Ectodermal cell (in vitro differentiated cells): ENCODE results near the gene NEGR1.

Experiments used
- H3K27ac ChIP-seq: 2 replicates; pipeline ENCODE4 v1.7.0; 2013; ENCODE audit warnings: mild to moderate bottlenecking, low read depth, low read length; ENCODE audit not compliant: insufficient read depth, poor library complexity, severe bottlenecking
- H3K27me3 ChIP-seq: 2 replicates; pipeline ENCODE4 v1.7.0; 2013; ENCODE audit warnings: mild to moderate bottlenecking, low read length; ENCODE audit not compliant: insufficient read depth, control insufficient read depth, poor library complexity, severe bottlenecking
- H3K36me3 ChIP-seq: one replicate; pipeline ENCODE4 v1.7.0; 2013; ENCODE audit warnings: low read length; ENCODE audit not compliant: control insufficient read depth, insufficient read depth
- H3K4me1 ChIP-seq: one replicate; pipeline ENCODE4 v1.7.0; 2013; ENCODE audit warnings: low read length; ENCODE audit not compliant: control insufficient read depth, insufficient read depth
- H3K4me3 ChIP-seq: 2 replicates; pipeline ENCODE4 v1.7.0; 2013; ENCODE audit warnings: low read depth, low read length, control low read depth; ENCODE audit not compliant: insufficient read depth
- H3K9me3 ChIP-seq: 2 replicates; pipeline ENCODE4 v1.7.0; 2013; ENCODE audit warnings: mild to moderate bottlenecking, low read length, moderate library complexity; ENCODE audit not compliant: control insufficient read depth
- WGBS, 2 experiments: methylation state at CpG; one replicate each; pipeline ENCODE4 v1.1.7; 2013; ENCODE audit warnings: missing lambda C conversion rate in 2 of 2; 5-methylcytosine and 5-hydroxymethylcytosine counted together

Gene NEGR1

DNA sequence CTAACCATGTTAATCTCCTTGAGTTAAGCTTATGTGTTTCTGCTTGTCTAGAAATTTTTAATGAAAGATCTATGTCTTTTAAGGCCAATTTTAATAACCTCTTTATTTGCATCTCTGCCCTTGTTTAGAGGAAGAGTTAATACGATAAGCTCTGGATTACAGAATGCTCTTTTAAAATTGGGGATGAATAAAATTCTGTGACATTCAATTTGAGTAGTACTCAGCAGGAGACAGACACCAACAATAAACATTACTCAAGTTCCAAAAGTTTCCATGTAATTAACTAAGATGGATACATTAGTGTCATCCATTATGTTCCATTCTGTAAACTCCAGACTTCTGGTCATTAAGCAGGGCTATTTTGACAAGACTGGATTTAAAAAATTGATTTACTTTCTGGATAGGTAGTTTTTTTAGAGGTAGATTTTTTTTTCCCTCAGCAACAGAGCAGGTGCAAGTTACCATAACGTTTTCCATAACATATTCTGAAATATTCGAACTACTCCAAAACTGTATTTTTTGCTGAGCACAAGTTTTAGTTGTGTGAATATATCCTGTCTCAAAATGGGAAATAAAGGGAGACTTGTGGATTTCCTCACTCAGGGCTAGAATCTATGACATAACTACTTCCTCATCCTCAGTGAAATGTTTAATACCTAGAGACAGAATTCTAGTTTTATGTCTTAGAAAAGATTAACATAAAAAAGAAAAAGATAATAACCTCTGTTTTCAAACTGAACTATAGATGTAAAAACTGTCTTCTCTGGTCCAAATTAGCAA, 221.7 kb downstream of the NEGR1 start:
- Histone ChIP-seq H3K27ac (no peak overlapping the region), H3K4me1 (no peaks in the 10 kb centered on the region), H3K27me3 (no peaks in the 10 kb centered on the region), H3K9me3 (no peaks in the 10 kb centered on the region), H3K36me3 (no peaks in the 10 kb centered on the region), H3K4me3 (no peak overlapping the region)
- WGBS, 2 experiments: 100% methylated on average over 1 of the region's 3 CpGs; no CpG with 5 or more reads in 1 of the 2 experiments

DNA sequence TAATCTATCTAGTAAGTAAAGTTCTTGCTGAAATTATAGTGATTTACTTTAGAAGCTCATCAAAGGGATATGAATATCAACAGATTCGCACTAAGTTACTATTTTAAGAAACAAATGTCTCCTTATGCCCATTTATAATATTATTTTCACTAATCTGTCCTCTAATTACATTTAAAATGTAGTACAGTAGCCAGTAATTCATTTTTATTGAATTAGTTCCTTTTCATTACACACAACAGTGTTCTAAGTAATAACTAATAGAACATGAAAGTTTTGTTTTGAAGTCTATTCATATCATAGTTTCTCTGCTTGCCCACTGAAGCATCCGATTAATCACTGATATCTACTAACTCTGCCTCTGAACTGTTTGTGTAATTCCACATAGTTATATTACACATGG, 225.8 kb downstream of the NEGR1 start:
- WGBS, 2 experiments: 95 to 96% methylated on average over 1 to 2 of the region's 2 CpGs
- no peaks in the 10 kb centered on the region for H3K27me3 ChIP-seq
- H3K4me3 ChIP-seq: no peak overlapping the region
- H3K27ac ChIP-seq: no peak overlapping the region
- no peaks in the 10 kb centered on the region for H3K36me3 ChIP-seq
- no peaks in the 10 kb centered on the region for H3K4me1 ChIP-seq
- no peaks in the 10 kb centered on the region for H3K9me3 ChIP-seq

DNA sequence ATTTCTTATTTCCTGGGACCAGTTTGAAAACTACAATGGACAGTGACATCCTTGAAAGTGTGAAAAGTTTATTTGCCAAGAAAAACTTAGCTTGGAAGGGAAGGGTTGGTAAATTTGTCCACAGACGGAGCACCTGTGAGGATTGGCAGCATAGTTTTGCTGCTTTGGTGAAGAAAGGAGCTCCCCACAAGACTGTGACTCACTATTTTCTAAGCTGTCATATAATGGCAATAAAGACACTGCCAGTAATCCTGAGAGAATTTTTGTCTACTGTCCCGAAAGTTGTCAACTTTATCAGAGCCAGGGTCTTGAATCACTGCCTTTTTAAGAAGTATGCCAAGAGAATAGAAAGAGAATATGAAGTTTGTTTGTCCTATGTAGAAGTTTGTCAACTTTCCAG, 230.8 kb downstream of the NEGR1 start:
- Histone ChIP-seq H3K36me3 (no peaks in the 10 kb centered on the region), H3K4me3 (no peak overlapping the region), H3K9me3 (no peaks in the 10 kb centered on the region), H3K27me3 (no peaks in the 10 kb centered on the region), H3K4me1 (no peaks in the 10 kb centered on the region), H3K27ac (no peak overlapping the region)
- 85 to 95% methylated on average over 2 of the region's 2 CpGs for WGBS, 2 experiments

DNA sequence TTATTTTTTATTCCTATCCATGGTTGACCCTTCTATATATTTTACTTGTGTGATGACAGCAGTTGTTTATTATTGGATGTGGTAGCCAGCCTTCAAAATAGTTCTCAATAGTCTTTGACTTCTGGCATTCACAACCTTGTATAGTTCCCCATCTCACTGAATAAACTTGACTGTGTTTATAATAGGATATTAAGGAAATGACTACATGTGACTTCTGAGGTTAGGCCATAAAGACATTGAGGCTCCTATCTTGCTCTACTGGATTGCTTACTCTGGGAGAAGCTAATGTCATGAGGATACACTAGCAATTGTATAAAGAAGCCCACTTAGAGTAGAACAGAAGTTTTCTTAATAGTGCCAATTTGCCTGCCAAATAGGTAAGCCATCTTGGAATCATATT, 231.8 kb downstream of the NEGR1 start:
- Histone ChIP-seq H3K9me3 (no peaks in the 10 kb centered on the region), H3K27me3 (no peaks in the 10 kb centered on the region)

GRCh38 chr1:72037745-72038343, 244.5 kb downstream of the NEGR1 start:
- 65 to 74% methylated on average over 2 to 3 of the region's 3 CpGs for WGBS, 2 experiments
- Histone ChIP-seq H3K4me1 (no peaks in the 10 kb centered on the region), H3K9me3 (no peaks in the 10 kb centered on the region), H3K27ac (no peak overlapping the region), H3K36me3 (no peaks in the 10 kb centered on the region), H3K27me3 (no peaks in the 10 kb centered on the region), H3K4me3 (no peak overlapping the region)

More for the DNA sequence above, 231.8 kb downstream of the NEGR1 start:
- Histone ChIP-seq H3K36me3 (no peaks in the 10 kb centered on the region), H3K27ac (no peak overlapping the region), H3K4me1 (no peaks in the 10 kb centered on the region), H3K4me3 (no peak overlapping the region)

GRCh38 chr1:72034827-72035226, 247.5 kb downstream of the NEGR1 start:
- Histone ChIP-seq H3K4me3 (no peak overlapping the region), H3K9me3 (no peaks in the 10 kb centered on the region), H3K36me3 (no peaks in the 10 kb centered on the region), H3K27ac (no peak overlapping the region), H3K27me3 (no peaks in the 10 kb centered on the region), H3K4me1 (no peaks in the 10 kb centered on the region)
- 89 to 92% methylated on average over 9 of the region's 9 CpGs for WGBS, 2 experiments

GRCh38 chr1:72023063-72023930, 259.0 kb downstream of the NEGR1 start:
- H3K27ac ChIP-seq: no peak overlapping the region
- H3K4me1 ChIP-seq: no peaks in the 10 kb centered on the region
- no peaks in the 10 kb centered on the region for H3K36me3 ChIP-seq
- 36% methylated on average over 3 of the region's 4 CpGs; no CpG with 5 or more reads in 1 of the 2 experiments for WGBS, 2 experiments
- H3K27me3 ChIP-seq: no peaks in the 10 kb centered on the region
- no peaks in the 10 kb centered on the region for H3K9me3 ChIP-seq
- no peak overlapping the region for H3K4me3 ChIP-seq

- WGBS, 2 experiments: 81 to 87% methylated on average over 2 of the region's 2 CpGs
- Histone ChIP-seq H3K4me3 (no peak overlapping the region), H3K9me3 (peaks cover 2% of the 10 kb centered on the region), H3K4me1 (no peaks in the 10 kb centered on the region), H3K27ac (no peak overlapping the region), H3K36me3 (no peaks in the 10 kb centered on the region), H3K27me3 (no peaks in the 10 kb centered on the region)
Measured at GRCh38 chr1:72018562-72018961, 263.8 kb downstream of the NEGR1 start.

DNA sequence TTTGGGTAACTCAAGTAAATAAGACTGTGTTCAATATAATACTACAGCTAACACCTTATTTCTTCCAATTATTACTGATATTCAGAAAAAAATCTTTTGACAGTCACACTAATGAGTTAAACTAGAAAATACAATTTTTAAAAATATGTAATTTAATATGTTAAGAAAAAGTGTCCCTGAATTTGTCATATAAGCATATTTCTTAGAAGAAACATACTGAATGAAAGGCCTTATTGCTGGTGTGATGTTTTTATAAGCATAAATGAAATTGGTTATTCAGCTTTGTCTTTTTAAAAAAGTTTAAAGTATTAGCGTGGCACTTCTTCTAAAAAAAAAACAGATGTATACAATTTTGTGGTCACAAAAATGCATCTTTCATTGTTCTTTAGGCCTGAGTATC, 267.3 kb downstream of the NEGR1 start:
- Histone ChIP-seq H3K9me3 (peaks cover 2% of the 10 kb centered on the region), H3K36me3 (no peaks in the 10 kb centered on the region), H3K27ac (no peak overlapping the region), H3K4me1 (no peaks in the 10 kb centered on the region), H3K27me3 (no peaks in the 10 kb centered on the region), H3K4me3 (no peak overlapping the region)
- WGBS, 2 experiments: 100% methylated on average over 1 of the region's 1 CpG

GRCh38 chr1:72013161-72013560, 269.2 kb downstream of the NEGR1 start:
- 73 to 82% methylated on average over 1 of the region's 1 CpG for WGBS, 2 experiments
- H3K4me1 ChIP-seq: no peaks in the 10 kb centered on the region
- peaks cover 2% of the 10 kb centered on the region for H3K9me3 ChIP-seq
- no peaks in the 10 kb centered on the region for H3K27me3 ChIP-seq
- H3K4me3 ChIP-seq: no peak overlapping the region
- H3K36me3 ChIP-seq: no peaks in the 10 kb centered on the region
- no peak overlapping the region for H3K27ac ChIP-seq
